ENCODE measurements around the gene CFAP61. TPM values are rescaled to one million over a fixed set of nuclear protein-coding genes. Genes with fewer than 3 reads are reported as not detected.

The CFAP61 gene
- total RNA-seq, 4 donors from 2014 or later, result 0.18 to 0.80 (median 0.57) TPM

GRCh38 chr20:20246996-20247633, 194.8 kb downstream of the CFAP61 start:
- TF ChIP-seq POLR2AphosphoS5 (IDR thresholded peaks at IDR 0.05), result no peak
- TF ChIP-seq EP300 (IDR thresholded peaks at IDR 0.05), result no peak
- TF ChIP-seq POLR2A (IDR thresholded peaks at IDR 0.05), result no peak
- no peak for TF ChIP-seq CTCF (IDR thresholded peaks at IDR 0.05)
- no peak overlapping the region for H3K4me3 ChIP-seq
- WGBS, result 72% methylated on average over 15 of the region's 15 CpGs
- H3K9me3 ChIP-seq, result no peaks in the 10 kb centered on the region
- H3K27me3 ChIP-seq, result peaks cover 4% of the 10 kb centered on the region
- H3K36me3 ChIP-seq, result no peaks in the 10 kb centered on the region
- DNase-seq (ENCODE audit: low spot score in 2 of 2), result no peak
- no peak overlapping the region for H3K27ac ChIP-seq
- H3K4me1 ChIP-seq, result no peaks in the 10 kb centered on the region

- Histone ChIP-seq H3K9me3 (no peaks in the 10 kb centered on the region), H3K27me3 (peaks cover 4% of the 10 kb centered on the region), H3K4me3 (no peak overlapping the region), H3K27ac (no peak overlapping the region), H3K4me1 (no peaks in the 10 kb centered on the region), H3K36me3 (no peaks in the 10 kb centered on the region)
- 79% methylated on average over 6 of the region's 6 CpGs for WGBS
- DNase-seq (ENCODE audit: low spot score in 2 of 2), result no peak
- TF ChIP-seq POLR2A (IDR thresholded peaks at IDR 0.05) (no peak), CTCF (IDR thresholded peaks at IDR 0.05) (no peak), POLR2AphosphoS5 (IDR thresholded peaks at IDR 0.05) (no peak), EP300 (IDR thresholded peaks at IDR 0.05) (no peak)
These were observed 196.4 kb downstream of the CFAP61 start for GRCh38 chr20:20248620-20249200.

GRCh38 chr20:20251317-20251716, 199.0 kb downstream of the CFAP61 start:
- Histone ChIP-seq H3K36me3 (no peaks in the 10 kb centered on the region), H3K4me3 (no peak overlapping the region), H3K4me1 (no peaks in the 10 kb centered on the region), H3K27me3 (no peaks in the 10 kb centered on the region), H3K27ac (no peak overlapping the region), H3K9me3 (no peaks in the 10 kb centered on the region)
- TF ChIP-seq POLR2AphosphoS5 (IDR thresholded peaks at IDR 0.05), result no peak
- no peak for TF ChIP-seq POLR2A (IDR thresholded peaks at IDR 0.05)
- TF ChIP-seq EP300 (IDR thresholded peaks at IDR 0.05), result no peak
- no peak for TF ChIP-seq CTCF (IDR thresholded peaks at IDR 0.05)
- 66% methylated on average over 10 of the region's 10 CpGs for WGBS
- no peak for DNase-seq (ENCODE audit: low spot score in 2 of 2)

GRCh38 chr20:20251836-20252235, 199.5 kb downstream of the CFAP61 start:
- no peaks in the 10 kb centered on the region for H3K9me3 ChIP-seq
- WGBS, result 57% methylated on average over 8 of the region's 8 CpGs
- H3K4me1 ChIP-seq, result no peaks in the 10 kb centered on the region
- H3K27me3 ChIP-seq, result no peaks in the 10 kb centered on the region
- no peaks in the 10 kb centered on the region for H3K36me3 ChIP-seq
- no peak for TF ChIP-seq CTCF (IDR thresholded peaks at IDR 0.05)
- TF ChIP-seq EP300 (IDR thresholded peaks at IDR 0.05), result no peak
- no peak for TF ChIP-seq POLR2AphosphoS5 (IDR thresholded peaks at IDR 0.05)
- no peak for TF ChIP-seq POLR2A (IDR thresholded peaks at IDR 0.05)
- no peak overlapping the region for H3K4me3 ChIP-seq
- no peak for DNase-seq (ENCODE audit: low spot score in 2 of 2)
- H3K27ac ChIP-seq, result no peak overlapping the region

GRCh38 chr20:20253039-20253743, 200.9 kb downstream of the CFAP61 start:
- Histone ChIP-seq H3K27me3 (no peaks in the 10 kb centered on the region), H3K27ac (no peak overlapping the region), H3K4me1 (no peaks in the 10 kb centered on the region), H3K36me3 (no peaks in the 10 kb centered on the region), H3K4me3 (no peak overlapping the region), H3K9me3 (no peaks in the 10 kb centered on the region)
- no peak for DNase-seq (ENCODE audit: low spot score in 2 of 2)
- no peak for TF ChIP-seq EP300 (IDR thresholded peaks at IDR 0.05)
- TF ChIP-seq CTCF (IDR thresholded peaks at IDR 0.05), result no peak
- no peak for TF ChIP-seq POLR2A (IDR thresholded peaks at IDR 0.05)
- no peak for TF ChIP-seq POLR2AphosphoS5 (IDR thresholded peaks at IDR 0.05)
- WGBS, result 67% methylated on average over 6 of the region's 6 CpGs

Data from suprapubic skin (tissue), 4 donors.